Stimulated activated CD8-positive, alpha-beta memory T cell treated with anti-CD3 and anti-CD28 coated beads, Interleukin-12 subunit alpha, Interleukin-12 subunit beta, amount 100 ng/mL, for 1 hour (primary cell): Measurements from ENCODE around the gene RASD1.

Source experiments
- DNase-seq: peaks from one replicate; pipeline ENCODE4 v3.0.0-alpha.2; 2020; ENCODE audit warnings: low read depth

The RASD1 gene

DNA sequence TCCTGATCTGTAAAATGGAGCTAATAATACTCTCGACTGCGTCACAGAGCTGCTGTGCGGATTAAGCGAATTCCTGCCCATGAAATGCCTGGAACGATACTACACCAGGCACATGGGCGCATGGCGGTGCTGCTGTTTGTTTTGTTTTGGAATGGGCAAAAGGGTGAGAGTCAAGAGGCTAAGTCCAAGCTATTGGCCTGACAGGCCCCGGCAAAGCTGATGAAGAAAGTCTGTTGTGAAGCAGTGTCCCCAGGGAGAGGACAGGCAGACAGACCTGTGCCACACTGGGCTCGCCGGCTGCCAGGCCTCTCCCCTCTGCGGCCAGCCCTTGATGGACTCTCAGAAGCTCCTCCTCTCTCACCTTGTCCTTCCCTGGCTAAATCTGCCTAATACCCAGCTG is 31.3 kb upstream of the RASD1 start:
- DNase-seq: no peak

GRCh38 chr17:17526369-17526768 is 30.2 kb upstream of the RASD1 start:
- DNase-seq: no peak

DNA sequence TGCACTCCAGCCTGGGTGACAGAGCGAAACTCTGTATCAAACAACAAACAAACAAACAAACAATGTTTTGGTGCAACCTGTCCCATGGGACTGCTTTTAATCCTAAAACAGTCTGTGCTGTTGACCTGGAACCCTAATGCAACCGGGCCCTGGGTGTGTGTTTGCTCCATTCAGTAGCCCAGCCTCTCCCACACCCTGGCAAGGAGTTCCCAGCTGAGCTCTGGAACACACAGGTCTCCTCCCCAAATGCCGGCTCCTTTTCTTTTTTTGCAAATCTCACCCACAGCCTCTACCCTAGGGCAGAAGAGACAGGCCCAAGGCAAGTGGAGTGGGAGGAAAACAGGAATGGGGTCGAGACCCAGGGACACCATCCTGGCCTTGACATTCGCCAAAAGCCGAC is 29.8 kb upstream of the RASD1 start:
- DNase-seq: no peak

DNA sequence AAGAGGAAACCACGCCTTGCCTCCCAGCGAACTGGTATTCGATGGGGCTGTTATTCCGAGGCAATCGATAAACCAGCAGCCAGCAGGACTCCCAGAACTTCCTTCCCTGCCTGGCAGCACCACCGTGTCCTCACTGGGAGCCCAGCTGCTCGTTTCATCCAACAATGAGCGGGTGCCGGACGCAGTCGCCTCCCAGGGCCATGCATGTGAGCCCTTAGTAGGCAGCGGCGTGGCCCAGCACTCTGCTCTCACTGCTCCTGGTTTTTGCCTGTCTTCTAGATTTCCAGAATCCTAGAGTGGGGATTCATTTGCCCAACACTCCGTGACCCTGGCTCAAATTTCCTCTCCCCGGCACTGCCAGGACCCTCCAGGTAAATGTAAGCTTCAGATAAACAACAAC is 29.1 kb upstream of the RASD1 start:
- DNase-seq: no peak

DNA sequence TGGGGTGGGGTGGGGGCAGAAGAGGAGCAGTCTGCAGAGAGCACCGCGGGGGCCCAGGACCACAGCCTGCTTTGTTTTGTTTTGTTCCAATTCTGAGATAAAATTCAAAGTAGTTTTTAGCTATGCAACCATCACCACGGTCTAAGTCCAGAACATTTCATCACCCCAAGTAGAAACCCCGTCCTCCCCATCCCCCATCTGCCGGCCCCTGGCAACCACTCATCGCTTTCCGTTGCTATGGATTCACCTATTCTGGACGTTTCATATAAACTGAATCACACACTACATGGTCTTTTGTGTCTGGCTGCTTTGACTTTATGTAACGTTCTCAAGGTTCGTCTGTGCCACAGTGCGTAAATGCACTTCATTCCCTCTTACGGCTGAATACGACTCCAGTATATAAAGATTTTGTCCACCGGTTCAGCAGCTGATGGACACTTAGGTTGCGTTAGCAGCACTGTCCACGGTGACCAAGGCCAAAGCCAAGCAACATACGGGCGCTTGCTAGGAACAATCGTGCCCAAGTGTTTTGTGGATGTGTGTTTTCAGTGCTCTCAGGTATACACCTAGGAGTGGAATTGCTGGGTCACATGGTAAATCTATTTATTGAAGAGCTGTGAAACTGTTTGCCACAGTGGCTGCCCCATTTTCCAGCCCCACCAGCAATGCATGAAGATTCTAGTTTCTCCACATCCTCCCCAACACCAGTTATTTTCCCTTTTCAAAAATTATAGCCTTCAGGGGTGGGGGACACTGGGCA is 27.7 kb upstream of the RASD1 start:
- DNase-seq: no peak

DNA sequence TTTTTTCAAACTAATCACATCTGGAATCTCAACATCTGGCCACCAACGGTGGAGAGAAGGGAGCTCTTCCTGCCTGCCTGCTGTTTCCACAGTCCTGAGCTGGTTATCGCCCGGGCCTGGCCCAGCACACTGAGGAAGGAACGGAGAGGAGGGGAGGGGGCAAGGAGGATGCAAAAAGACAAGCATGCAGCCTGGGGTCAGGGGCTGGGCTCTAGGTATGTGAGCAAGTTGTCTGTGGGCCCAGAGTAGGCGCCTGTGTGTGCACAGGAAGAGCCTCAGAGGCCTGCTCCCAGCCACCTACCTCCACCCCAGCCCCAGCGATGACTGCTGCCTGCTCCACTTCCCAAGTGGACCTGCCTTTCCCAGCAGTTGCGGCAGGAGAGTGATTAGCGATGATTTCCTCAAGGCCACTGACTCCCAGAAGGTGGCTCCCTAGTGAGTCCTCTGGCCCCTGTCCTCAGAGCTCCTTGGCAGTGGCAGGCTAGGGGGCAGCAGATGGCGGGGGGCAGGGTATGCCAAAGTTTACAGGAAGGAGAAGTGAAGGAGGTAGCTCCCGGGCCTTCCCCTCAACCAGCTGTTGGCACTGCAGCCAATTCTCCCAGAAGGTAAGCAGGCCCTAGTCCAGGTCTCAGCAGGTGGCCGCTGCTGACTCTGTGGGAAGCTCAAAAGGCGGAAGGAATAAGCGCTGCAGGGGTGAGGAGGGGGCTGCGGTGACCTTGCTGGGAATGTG is 27.0 kb upstream of the RASD1 start:
- DNase-seq: no peak

DNA sequence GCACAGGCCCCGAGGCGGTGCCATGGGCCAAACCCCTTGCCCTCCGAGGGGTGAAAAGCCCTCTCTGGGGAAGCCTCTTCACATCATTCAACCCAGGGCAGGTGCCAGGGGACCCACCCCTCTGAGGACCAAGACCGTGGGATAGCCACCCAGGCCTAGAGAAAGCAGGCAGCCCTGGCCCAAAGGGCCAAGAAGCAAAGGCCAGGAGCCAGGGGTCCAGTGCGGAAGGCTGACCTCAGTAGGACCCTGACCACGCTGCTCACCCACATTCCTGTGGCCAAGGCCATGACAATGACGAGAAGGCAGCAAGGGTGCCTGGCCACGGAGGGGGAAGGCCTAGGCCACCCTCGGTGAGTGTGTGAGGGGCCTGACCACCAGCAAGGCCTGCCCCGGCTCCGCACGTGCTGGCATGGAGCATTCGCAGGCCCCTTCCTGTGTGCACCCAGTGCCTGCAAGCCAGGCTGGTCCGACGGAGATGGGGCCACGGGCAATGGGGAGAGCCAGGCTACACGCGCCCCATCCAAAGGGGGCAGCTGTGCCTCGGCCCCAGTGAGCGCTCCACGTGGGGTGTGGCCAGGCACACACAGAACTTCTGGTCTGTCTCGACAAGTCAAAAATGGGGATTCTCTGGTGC is 24.5 kb upstream of the RASD1 start:
- DNase-seq: no peak

DNA sequence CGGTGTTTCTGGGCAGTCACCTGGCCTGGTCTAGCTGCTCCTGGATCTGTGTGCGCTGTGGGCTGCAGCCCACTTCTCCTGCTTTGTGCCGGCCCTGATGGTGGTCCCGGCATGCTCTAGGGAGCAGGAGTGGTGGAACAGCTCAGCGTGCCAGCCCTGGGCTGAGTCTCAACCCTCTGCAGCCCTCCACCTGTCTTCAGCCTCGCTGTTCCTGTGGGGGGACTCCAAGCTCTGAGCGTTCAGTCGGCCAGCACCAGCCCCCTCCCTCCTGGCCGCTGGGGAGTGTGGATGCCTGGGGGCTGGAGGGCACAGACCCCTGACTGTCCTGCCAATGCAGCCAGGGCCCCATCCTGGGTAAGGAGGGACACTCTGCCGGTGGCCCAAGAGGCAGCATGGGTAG is 23.7 kb upstream of the RASD1 start:
- no peak for DNase-seq

- no peak for DNase-seq
Measured at GRCh38 chr17:17518951-17519350, 22.8 kb upstream of the RASD1 start.

GRCh38 chr17:17518014-17518413 is 21.8 kb upstream of the RASD1 start:
- DNase-seq: no peak

- DNase-seq: no peak
Measured at GRCh38 chr17:17516941-17517720, 20.9 kb upstream of the RASD1 start.

DNA sequence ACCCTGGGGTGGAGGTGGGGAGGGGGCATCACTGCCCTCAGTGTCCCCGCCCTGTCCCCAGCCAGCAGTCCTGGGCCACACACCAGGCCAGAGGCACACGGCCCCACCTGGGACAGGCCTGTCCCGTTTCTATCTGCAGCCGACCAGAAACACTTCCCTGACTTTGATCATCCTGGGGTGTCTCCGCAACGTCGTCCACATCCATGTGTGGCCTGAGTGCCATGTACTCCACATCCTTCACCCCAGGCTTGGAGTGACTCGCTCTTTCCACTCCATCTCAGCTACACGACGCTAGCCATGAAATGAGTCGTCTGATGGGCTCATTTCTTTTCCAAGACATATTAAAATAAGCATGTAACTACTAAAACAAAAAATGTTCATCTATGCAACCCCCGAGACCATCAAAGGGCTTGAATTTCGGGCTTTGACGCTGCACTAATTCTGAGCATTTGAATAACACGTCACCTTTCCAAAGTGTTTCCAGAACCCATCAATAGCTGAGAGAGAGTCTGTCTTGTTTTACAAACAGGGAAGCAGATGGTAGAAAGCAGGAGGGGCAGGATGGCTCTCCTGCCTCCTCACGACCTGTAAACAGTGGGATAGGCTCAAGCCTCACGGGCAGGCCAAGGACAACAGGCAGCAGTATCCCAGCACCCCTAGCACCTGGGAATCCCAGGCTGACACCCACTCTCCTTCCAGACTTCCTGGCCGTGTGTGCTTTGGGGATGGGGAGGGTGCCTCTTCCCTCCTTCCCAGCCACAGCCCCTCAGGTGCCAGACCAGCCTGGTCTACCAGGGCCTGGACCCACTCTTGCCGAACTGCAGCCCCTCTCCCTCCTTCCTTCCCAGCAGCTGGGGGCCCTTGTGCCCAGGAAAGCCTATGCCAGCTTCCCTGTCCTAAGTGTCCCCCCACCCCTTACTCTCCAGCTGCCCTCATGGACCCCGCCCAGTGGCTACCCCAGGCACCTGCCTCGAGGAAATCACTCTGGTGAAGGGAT is 20.0 kb upstream of the RASD1 start:
- DNase-seq: no peak

GRCh38 chr17:17514993-17515933 is 19.1 kb upstream of the RASD1 start:
- DNase-seq: no peak

DNA sequence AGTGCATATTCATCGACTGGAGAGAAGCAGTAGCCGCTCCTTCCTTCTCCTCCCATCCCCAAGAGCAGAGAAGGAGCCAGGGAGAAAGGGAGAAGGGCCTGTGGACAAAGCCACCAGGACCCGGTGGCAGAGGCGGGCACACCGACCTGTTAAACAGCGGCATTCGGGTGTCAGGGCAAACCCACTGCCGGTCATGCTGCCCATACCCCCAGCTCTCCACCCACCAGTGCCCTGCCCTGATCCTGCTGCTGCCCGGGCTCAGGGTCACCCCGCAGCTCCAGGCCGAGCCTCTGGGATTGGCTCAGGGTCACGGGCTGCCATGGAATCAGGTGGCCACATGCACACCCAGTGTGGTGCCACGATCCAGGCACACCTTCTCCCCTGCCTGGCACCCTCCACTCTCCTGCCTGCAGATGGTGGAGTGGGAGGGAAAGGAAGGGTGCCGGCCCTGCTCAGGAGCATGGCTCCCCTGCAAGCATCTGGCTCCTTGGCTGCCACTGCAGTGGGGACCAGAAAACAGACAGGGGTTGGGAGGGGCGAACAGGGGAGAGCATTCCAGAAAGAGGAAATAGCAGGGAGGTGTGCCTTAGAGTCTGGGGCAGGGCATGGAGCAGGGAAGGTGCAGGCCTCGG is 18.3 kb upstream of the RASD1 start:
- no peak for DNase-seq

GRCh38 chr17:17513626-17514025 is 17.4 kb upstream of the RASD1 start:
- no peak for DNase-seq

- no peak for DNase-seq
Measured at GRCh38 chr17:17512866-17513265, 16.7 kb upstream of the RASD1 start.

- no peak for DNase-seq
Measured at GRCh38 chr17:17511881-17512858, 16.0 kb upstream of the RASD1 start.

DNA sequence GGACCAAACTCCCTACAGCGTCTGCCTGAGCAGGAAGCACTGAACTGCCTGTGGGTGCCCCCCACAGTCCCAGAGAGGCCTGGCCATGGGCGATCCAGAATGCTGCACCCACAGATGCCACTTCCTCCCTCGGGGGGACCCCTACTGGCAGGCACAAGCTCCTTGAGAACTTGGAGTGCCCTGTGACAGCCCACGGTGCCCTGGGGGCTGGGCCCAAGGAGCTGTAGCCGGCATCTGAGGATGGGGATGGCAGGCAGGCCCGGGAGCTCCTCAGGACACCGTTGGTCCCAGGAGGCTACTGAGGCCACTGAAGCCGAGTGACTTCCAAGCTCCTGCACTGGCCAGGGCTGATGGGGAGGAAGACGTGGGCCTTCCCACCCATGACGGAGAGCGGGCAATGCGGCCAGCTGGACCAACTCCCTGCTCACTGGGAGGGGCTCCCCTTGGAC is 15.1 kb upstream of the RASD1 start:
- DNase-seq: no peak
